HTERT RPE-1 (cell line): Measurements from ENCODE around the gene RAMP3.
"Not testable (repeated sequence)": the region's sequence is repeated elsewhere in the genome, so short reads cannot be mapped to it uniquely, and the experiment has no call there.

Experiments used
- in situ Hi-C: fragments of 300-500 bp; cut with MboI; formaldehyde crosslinking; loops from 4 replicates; pipeline ENCODE4 v1.14.3; 2020; ENCODE audit warnings: low sequenced_read_pairs

Gene RAMP3

DNA sequence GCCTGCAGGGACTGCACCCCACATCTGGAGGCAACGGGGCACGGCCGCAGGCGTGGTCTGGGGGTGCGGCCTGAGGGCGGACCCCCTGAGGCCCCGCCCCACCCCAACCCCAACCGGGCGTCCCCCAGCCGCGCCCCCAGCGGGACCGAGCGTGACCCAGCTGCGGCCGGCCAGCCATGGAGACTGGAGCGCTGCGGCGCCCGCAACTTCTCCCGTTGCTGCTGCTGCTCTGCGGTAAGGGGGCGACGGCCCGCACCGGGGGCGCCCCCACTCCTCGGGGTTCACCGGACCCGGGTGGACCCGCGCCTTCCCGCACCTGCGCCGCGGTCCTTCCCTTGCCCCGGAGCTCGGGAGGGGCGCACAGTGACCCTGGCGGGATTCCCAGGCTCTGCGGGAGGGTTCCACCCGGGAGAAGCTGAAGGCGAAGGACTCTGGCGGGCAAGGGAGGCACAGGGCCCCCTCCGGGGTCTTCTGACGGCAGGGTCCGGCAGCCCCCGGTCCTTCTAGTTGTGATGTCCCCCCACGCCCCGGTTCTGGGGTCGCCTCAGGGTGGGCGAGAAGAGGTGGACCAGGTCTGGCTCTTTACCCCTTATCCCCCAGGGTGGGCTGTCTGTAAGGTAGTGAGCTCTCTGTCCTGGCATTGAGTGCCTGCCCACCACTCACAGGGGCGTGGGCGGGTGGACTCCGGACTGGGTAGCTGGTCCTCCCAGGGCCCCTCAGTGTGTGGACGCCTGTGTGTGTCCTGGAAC is at the start of gene RAMP3:
RAMP3 (plus strand) TSS at position 139 of the 749 bp plus-strand sequence; CDS start at position 177, 38 bp downstream.
- in situ Hi-C loops = no loop called here

DNA sequence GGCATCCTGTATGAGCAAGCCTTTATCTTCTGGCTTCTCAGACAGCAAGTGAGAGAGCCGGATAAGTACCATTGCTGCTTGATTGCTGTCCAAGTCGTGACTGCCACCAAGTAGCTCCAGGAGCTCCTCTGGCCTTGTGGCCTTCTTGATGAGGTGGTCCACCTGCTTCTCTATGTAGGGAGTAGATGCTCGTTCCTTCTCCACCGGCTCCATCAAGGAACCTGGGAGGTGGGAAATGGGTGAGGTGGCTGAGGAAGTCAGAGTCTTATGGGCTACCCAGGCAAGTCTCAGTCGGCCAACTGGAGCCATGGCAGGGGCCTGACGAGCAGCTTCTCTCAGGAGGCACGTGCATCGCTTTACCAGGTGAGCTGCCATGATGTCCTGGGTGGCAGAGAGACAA is 48.7 kb upstream of the RAMP3 start:
- in situ Hi-C loops = no loop called here

DNA sequence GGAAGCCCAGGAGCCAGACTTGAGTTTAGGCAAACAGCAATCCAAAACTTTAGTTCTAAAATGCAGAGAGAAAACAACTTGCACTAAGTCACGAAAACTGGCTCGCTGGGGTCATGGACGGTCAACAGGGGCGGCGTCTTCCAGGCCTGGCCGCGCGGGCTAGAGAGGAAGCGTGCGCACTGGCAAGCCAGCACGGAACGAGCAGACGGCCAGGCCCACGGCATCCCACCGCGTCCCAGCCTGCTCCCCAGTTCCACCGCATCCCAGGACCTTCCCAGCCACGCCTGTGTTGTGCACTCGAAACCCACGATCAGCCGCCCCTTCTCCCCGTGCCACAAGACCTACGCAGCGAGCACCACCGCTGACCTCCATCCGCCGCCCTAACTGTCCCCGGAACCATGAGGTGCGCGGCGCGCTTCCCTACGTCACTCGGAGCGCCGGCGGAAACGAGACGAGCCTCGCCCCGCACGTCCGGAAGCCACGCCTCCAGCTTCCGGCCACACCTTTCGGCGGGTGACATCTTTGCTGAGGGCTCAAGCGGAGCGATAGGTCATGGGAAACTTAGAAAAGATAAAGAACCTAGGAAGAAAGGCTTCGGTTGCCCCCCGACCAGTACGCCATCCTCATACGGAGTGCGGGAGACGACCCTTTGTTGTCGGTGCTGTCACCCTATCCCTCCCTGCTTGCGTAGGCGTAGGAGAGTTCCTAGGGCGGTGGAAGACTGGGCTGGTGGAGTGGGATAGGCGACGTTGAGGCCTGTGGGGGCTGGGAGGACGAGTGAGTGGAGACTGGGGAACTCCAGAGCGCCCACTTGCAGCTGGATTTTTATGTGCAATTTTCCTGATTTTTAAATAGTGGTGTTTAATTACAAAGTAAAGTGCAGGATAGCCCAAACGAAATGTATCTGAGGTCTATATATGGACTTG is 46.0 kb upstream of the RAMP3 start, which contains the start of gene TBRG4:
TBRG4 (minus strand) TSS at position 400 of the 926 bp plus-strand sequence. CDS start 2,460 bp downstream, outside the sequence.
- in situ Hi-C loops = no loop called here

- in situ Hi-C loops = no loop called here
These were observed 44.9 kb upstream of the RAMP3 start for GRCh38 chr7:45112648-45113047.

DNA sequence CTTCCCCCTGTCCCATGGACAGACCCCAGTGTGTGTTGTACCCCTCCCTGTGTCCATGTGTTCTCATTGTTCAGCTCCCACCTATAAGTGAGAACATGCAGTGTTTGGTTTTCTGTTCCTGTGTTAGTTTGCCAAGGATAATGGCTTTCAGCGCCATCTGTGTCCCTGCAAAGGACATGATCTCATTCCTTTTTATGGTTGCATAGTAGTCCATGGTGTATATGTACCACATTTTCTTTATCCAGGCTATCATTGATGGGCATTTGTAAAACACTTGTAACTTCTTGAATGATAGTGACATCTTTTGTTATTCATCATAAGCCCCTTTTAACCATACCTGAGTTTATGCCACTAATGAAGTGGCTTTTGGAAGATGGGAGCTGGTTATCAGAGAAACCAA is 43.3 kb upstream of the RAMP3 start:
- in situ Hi-C loops = not testable (repeated sequence)

- in situ Hi-C loops = no loop called here
These were observed 42.7 kb upstream of the RAMP3 start for GRCh38 chr7:45114926-45115325.

GRCh38 chr7:45116048-45116447 is 41.5 kb upstream of the RAMP3 start:
- in situ Hi-C loops = no loop called here

- in situ Hi-C loops = no loop called here
These were observed 40.0 kb upstream of the RAMP3 start for GRCh38 chr7:45117582-45117981.

- in situ Hi-C loops = no loop called here
These were observed 39.3 kb upstream of the RAMP3 start for GRCh38 chr7:45118292-45118691.

GRCh38 chr7:45118889-45119331 is 38.7 kb upstream of the RAMP3 start:
- in situ Hi-C loops = no loop called here

DNA sequence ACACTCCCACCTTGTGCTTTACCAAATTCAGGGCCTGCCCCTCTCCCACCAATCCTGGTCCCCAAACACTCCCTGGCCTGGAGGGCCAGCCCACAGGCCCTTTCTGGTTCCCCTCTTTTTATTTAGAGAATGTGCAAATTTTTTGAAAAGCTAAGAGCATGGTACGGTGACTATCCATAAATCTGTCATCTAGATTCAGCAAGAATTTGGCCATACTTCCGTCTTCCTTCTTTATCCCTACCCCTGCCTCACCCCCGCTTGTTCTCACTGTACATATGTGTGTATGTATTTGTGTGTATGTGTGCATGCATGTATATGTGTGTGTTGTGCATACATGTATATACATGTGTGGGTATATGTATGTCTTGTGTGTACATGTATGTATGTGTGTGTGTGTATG is 38.0 kb upstream of the RAMP3 start:
- in situ Hi-C loops = no loop called here

DNA sequence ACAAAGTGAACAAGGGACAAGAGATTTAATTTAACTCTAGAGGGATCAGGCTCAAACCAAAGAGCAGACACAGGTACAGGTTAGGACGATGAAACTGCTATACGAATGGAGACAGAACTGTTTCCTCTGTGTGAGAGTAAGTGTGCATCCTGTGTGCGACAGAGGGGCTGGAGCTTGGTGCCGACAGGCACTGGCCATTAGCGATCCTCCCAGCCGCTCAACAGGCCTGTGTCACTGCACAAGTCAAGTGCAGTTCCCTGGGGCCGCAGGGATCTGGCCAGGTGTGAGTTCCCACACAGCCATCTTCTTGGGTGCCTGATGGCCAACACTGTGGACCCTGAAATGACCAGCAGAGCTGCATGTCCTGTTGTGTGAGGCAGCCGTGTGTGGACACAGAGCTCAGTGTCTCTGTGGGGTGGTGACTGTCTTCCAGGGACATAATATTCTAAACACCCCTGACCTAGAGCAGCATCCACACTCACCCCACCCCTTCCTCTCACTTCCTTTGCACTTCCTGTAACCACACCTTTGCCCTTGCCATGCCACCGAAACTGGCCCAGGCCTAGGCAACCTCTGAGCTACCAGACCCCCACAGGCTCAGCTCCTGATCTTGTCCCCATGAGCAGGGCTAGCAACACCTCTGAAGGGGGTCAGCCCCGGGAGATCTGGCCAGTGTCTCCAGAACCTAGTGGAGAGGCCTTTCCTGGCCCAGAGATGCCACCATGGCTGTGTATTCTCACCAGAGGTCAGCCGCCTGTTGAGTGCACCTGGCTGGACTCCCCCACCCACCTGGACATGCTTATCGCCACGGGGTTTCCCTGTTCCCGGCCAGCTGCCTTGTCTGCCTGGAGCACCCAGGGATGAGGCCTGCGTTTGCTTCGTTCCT is 34.4 kb upstream of the RAMP3 start:
- in situ Hi-C loops = no loop called here

DNA sequence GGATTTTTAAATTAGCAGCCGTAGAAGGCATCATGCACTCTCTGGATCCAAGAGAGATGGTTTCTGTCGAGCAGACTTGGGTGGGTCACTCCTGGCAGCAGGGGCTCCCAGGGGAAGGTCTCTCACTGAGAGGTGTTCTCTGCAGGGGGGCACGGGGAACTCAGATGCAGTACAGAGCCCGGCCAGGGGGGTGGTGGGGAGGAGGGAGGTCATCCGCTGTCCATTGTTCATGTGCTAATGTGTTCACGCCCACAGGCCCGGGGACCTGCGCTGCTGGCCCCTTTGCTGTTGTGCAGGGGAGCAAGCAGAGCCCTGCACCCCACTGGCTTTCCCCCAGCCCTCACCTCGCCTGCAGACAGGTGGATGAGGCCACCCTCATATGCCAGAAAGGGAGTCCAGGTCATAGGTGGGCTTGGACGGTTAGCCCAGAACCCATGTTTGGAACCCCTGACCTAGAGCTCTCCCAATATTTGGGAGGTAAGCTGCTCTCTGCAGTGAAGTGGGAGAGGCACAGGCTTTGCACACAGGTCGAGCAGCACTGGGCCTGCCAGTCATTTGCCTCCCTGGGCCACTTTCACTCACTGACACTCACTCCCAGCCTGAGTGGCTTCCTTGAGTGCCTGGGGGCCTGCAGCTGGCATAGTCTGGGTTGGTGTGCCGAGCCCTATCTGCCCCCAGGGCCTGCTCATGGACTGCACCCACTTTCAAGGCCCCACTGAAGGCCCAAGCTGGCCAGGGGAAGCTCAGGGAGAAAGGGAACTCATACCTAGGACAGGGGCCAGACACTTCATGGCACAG is 33.5 kb upstream of the RAMP3 start:
- in situ Hi-C loops = no loop called here

DNA sequence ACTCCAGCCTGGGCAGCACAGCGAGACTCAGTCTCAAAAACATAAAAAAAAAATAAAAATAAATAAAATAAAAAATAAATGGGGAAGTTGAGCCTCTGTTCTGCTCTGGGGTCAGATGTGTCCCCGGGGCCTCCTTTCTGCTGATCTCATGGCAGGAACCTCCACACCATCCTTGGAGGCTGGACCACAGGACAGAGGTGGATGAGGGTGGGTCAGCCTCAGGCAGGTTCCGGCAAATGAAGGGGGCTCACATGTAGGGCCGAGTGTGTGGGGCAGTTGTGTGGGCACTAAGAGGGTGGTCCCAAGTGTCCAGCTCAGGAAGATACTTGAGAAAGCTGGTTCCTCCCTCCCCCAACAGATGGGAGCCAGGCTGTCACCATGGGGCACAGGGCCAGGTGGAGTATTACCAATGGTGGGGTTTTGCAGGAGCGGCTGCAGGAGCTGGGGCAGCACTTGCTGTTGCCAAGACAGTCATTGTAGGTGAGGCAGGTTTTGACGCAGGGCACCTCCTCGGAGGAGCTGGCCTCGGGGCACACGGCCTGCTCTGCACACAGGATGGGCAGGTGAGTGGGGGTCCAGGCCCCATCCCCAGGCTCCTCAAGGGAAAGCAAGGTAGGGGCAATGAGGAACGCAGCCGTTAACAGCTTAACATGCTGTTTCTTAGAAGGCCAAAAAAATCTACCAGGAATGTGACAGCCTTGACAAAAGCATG is 32.2 kb upstream of the RAMP3 start:
- in situ Hi-C loops = no loop called here

- in situ Hi-C loops = no loop called here
These were observed 31.4 kb upstream of the RAMP3 start for GRCh38 chr7:45126201-45126600.

- in situ Hi-C loops = no loop called here
These were observed 30.7 kb upstream of the RAMP3 start for GRCh38 chr7:45126920-45127319.

- in situ Hi-C loops = no loop called here
These were observed 28.3 kb upstream of the RAMP3 start for GRCh38 chr7:45129181-45129800.

- in situ Hi-C loops = no loop called here
These were observed 27.7 kb upstream of the RAMP3 start for GRCh38 chr7:45129906-45130305.

DNA sequence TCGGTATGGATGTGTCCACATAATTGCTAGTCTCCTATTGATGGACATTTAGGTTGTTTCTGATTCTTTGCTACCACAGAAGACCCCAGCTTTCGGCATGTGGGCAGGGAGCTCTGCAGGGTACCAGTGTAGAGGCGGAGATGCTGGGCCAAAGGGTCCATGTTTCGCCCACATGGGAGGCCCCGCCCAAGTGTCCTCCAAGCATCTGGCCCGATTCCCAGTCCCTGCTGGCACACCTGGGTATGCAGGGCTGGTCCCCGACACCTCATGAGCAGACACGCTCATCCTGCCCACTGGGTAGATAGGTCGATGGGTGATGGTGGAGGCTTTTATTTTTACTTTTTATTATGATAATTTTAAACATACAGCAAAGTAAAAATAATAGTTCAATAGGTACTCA is 26.7 kb upstream of the RAMP3 start:
- in situ Hi-C loops = no loop called here
